Stimulated activated CD8-positive, alpha-beta memory T cell treated with anti-CD3 and anti-CD28 coated beads, Interleukin-12 subunit alpha, Interleukin-12 subunit beta, amount 100 ng/mL, for 24 hours (primary cell): ENCODE results near the gene KATNAL2.
"Not testable (repeated sequence)": the region's sequence is repeated elsewhere in the genome, so short reads cannot be mapped to it uniquely, and the experiment has no call there.

Experiments
- DNase-seq: peaks from one replicate; pipeline ENCODE4 v3.0.0-alpha.2; 2020; ENCODE audit errors: extremely low read depth

Gene KATNAL2

DNA sequence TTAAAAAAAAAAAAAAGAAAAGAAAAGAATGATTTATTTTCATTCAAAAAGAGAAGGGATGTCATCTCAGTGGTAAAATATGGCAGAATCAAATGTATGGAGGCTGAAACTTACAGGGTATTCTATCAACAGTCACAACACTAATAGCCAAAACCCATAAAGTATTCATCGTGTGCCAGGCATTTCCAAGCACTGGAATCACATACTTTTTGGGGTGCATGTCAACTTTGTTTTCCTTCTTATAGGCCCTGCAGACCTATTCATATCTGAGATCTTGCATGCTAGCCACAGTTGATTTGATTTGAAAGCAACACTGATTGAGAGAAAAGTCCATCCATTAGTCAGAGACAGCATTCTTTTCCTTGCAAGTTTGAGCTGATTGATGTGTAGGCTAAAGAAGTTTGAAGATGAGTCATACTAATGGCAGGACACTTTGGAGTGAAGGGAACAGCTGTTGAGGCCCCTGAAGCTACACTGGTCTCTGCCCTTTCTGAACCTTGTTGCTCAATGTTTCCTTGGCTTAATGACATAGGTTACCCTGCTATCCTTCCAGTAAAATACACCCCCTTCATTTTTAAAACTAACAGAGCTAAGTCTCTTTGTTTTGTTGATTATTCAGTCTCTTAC lies 22.0 kb downstream of the KATNAL2 start:
- no peak for DNase-seq

DNA sequence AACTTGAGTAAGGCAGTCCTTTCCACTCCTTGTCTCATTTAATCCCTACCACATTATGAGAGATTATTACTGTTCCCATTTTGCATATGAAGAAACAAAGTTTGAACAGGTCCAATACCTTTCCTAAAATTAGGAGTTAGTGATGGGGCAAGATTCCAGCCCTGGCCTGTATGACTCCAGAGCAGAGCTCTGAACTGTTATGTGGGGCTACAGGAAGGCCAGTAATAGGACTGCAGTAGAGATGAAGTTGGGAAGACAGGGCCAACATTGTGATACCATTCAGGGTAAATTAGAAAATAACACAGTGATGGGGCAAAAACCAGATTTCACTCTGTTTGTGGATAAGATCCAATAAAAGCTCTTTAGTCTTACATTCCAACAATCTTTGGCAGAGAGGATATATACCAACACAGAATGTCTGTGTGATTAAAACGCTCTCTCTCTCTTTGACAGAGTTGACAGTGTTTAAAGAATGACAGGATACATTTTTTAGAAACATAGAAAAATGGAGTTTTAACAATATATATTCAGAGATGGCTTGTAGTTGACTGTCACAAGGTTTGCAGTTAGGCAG lies 22.7 kb downstream of the KATNAL2 start:
- no peak for DNase-seq

DNA sequence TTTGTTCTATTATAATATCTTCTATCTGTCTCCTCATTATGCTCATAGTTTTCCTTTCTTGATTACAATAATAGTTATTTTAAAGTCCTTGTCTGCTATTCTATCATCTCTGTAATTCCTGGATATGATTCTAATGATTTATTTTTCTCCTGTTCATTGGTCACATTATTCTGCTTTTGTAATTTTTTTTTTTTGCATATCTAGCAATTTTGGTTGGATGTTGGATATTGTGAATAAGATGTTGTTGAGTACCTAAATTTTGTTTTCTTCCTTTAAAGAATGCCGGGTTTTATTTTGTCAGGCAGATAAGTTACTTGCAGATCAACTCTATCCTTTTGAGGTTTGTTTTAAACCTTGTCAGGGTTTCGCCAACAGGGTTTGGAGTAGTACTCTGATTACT lies 25.2 kb downstream of the KATNAL2 start:
- DNase-seq: no peak

DNA sequence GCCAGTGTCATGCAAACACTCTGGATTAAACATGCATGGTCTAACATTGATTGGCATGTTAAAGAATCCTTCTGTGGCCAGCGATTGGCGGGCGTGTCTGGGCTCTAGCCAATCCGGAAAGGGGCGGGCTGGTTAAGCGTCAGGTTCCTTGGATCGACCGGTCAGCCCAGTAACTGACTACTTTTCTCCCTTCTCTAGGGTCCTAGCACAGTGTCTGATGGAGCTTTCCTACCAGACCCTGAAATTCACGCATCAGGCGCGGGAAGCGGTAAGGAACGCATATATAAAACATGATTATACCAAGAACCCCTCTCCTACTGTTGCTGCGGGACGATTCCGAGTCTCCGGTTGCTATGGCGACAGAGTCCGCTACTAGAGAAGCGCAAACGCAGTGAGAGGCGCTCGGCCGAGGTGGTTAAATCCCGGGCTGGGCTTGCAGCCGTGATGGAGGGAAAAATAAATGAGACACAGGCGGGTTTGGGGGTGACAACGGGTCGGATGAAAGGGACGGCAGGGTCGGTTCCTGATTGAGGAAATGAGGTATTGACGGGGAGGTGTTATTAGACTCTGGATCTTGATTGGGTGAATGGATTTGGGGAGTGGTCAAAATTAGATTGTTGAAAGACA lies 29.4 kb downstream of the KATNAL2 start:
- DNase-seq: no peak

- DNase-seq: no peak
These were observed 32.8 kb downstream of the KATNAL2 start for GRCh38 chr18:46950064-46950656.

DNA sequence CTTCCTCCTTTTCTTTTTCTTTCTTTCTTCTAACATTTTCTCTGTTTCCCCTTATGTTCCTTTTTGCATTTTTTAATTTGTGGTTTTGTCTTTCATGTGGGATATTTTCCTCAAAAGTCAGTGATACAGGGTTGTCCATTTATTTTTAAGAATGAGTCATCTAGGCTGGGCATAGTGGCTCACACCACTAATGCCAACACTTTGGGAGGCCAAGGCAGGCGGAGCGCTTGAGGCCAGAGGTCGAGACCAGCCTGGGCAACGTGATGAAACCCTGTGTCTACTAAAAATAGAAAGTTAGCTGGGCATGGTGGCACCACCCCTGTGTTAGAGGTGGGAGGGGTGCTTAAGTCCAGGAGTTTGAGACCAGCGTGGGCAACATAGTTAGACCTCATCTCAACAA lies 35.8 kb downstream of the KATNAL2 start:
- no peak for DNase-seq

- no peak for DNase-seq
These were observed 40.8 kb downstream of the KATNAL2 start for GRCh38 chr18:46958209-46958608.

- not testable (repeated sequence) for DNase-seq
These were observed 46.5 kb downstream of the KATNAL2 start for GRCh38 chr18:46963656-46964578.

DNA sequence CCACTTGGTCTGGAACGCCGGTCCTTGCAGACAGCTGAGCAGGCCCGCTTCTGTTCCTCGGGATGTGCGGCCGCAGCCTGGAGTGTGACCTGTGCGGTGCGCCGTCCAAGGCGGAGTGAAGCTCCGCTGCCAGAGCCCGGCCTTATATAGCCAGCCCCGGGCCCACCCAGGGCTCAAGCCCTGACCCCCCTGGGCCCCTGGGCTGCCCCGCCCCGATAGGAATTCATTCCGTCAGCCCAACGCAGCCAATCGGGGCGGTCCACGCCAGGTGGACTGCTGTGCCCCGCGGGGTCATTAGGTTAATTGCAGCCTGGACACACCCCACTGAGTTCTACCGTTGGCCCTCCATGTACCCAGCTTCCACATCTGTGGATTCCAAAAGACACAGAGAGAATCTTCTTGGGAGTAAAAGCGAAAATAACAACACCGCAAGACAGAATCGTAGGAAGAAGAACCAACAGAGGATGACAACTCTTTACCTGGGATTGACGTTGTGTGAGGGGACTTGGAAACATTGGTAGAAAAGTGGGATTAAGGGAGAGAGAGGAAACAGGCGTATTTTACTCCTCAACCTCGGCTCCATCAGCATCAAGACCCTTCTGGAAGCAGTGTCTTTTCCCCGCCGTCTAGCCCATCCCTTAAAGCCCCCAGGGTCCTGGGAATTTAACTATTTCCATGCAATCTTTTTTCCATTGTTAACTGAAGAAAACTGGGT lies 47.3 kb downstream of the KATNAL2 start:
- not testable (repeated sequence) for DNase-seq

DNA sequence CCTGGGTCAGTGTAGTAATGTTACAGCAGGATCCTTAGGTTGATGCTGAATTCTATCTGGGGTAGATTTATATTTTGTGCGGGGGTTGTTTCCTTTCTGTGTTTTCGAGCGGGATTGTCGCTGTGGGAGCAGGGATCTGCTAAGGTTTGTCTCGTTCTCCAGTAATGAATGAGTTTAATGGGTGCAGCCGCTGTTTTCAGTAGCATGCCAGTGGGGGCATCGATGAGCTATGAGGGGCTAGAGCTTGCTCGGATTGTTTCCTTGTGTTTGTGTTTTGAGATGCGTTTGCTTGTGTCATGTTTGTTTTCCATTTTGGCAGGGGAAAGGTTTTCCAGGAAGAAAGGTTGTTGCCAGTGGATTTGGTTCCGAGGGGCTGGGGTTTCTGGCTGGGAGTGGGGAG lies 48.9 kb downstream of the KATNAL2 start:
- DNase-seq: not testable (repeated sequence)

GRCh38 chr18:46969551-46969950 lies 52.1 kb downstream of the KATNAL2 start:
- DNase-seq: not testable (repeated sequence)

- DNase-seq: not testable (repeated sequence)
These were observed 102.5 kb downstream of the KATNAL2 start for GRCh38 chr18:47019870-47020269.

DNA sequence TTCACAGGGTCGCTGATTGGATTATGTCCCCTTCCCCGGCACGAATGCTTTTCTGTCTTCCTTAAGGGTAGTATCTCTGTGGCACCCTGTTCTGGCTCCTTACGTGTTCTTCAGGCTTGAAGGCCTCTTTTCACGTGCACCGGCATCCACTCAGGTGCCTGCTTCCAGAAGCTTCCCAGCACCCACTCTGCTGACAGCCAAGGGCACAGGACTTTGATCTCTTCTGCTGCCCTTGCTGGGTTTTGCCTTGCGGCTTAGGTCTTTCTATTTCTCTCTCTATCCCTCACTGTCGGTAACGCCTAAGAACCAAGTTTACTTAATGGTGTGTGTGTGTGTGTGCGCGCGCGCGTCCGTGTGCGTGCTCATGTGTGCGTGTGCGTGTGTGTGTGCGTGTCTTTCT lies 103.4 kb downstream of the KATNAL2 start:
- DNase-seq: not testable (repeated sequence)

DNA sequence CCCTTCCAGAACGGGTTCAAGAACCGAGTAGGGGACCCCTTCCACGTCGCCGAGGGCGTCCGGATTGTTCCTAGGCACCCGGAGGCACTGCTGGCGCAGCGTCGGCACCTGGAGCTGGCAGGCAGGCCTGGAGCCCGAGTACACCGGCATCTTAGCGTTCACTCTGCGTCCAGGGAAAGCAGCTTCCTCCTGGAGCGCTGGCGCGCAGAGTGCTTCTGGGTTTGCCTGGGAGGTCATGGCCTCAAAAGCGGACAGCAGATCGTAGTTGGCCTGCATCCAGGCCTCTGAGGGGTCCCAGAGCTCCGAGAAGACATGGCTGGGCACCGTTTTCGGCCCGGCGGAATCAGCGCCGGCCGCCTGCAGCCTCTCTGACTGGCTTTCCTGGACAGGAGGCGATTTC lies 105.4 kb downstream of the KATNAL2 start:
- not testable (repeated sequence) for DNase-seq

GRCh38 chr18:47023769-47024465 lies 106.5 kb downstream of the KATNAL2 start:
- DNase-seq: not testable (repeated sequence)

DNA sequence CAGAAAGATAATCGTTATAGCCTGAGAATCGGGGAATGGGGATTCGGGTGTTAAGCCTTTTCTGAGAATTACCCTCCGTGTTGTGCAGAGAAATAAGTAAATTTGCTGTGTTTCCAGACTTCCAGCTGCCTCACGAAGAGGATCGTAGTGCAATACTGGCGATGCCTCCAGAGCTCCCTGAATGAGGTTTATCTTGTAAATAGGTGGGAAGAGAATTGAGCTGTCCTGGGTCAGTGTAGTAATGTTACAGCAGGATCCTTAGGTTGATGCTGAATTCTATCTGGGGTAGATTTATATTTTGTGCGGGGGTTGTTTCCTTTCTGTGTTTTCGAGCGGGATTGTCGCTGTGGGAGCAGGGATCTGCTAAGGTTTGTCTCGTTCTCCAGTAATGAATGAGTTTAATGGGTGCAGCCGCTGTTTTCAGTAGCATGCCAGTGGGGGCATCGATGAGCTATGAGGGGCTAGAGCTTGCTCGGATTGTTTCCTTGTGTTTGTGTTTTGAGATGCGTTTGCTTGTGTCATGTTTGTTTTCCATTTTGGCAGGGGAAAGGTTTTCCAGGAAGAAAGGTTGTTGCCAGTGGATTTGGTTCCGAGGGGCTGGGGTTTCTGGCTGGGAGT lies 108.3 kb downstream of the KATNAL2 start:
- not testable (repeated sequence) for DNase-seq

- not testable (repeated sequence) for DNase-seq
These were observed 111.3 kb downstream of the KATNAL2 start for GRCh38 chr18:47028738-47029137.

DNA sequence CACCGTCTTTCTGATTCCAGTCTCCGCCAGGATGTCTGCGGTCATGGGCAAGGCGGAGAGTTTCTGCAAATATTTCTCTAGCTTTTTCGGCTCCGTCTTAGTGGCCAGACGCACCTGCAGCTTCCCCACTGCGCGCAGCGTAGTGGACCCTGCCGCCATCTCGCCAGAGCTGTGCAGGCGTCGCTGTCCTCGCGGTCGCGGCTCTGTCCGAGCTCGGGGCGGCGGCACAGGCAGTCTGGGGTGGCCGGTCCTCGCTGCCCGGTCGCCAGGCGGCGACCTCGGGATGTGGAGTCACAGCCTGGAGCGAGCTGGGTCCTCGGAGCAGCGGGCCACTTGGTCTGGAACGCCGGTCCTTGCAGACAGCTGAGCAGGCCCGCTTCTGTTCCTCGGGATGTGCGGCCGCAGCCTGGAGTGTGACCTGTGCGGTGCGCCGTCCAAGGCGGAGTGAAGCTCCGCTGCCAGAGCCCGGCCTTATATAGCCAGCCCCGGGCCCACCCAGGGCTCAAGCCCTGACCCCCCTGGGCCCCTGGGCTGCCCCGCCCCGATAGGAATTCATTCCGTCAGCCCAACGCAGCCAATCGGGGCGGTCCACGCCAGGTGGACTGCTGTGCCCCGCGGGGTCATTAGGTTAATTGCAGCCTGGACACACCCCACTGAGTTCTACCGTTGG lies 112.4 kb downstream of the KATNAL2 start:
- DNase-seq: not testable (repeated sequence)

GRCh38 chr18:47030887-47031286 lies 113.5 kb downstream of the KATNAL2 start:
- not testable (repeated sequence) for DNase-seq
